NCI-H82 (cell line): ENCODE measurements around the gene FBXL13.

Source experiments
- DNase-seq: peaks from one replicate; lab custom pipeline; 2025; lab: John Stamatoyannopoulos, UW

The FBXL13 gene

DNA sequence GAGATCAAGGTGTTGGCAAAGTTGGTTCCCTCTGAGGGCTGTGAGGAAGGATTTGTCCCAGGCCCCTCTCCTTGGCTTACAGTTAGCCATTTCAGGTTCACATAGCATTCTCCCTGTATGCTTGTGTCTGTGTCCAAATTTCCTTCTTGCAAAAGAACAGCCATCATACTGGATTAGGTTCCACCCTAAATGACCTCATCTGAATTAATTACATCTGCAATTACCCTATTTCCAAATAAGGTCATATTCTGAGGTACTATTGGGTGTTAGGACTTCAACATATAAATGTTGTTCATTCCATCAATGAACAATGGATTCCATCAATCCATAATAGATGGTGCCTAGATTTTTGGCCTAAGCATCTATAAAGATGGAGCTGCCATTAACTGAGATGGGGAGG lies 178.0 kb downstream of the FBXL13 start:
- no peak for DNase-seq

DNA sequence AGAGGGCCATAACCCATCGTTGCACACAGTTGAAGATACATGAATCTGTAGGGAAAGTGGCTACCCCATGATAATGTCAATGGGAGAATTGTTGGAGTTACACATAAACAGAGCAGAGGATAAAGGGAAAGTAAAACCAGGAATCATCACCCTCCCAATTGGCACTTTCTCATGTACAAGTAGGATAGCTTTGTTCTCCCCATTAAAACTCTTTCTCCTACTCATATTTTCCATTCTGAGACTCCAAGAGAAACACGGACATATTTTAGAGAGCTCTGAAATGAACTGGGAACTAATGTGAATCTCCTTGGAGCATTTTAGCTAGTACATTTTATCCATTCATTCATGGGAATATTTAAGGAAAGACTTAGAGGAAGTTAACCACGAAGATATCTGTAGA lies 179.0 kb downstream of the FBXL13 start:
- no peak for DNase-seq

DNA sequence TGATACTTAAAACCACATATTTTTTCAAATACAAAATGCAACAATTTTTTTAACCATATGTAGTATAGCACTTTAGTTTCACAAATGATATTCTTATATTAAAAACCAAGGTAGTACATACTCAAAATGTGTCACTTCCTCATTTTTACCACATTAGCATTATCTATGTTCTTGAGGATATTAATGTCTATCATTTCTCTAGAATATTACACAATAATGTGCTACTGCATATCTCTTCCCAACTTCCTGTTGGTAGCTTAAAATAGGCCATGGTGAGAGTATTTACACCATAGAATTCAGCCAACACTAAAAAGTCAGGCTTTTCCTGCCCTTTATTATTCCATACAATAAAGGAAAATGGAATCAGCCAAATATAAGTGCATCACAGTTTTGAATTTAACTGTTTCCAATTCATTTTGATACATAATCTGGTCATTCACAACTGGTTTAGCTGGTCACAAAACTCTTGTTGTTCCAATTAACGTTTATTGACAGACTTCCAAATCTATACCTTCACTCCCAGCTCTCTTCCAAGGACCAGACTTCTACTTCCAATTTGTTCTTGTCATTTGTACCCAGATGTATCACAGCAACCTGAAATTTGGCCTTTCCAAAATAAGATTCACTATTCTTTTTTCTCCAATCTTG lies 181.8 kb downstream of the FBXL13 start:
- DNase-seq, result no peak

DNA sequence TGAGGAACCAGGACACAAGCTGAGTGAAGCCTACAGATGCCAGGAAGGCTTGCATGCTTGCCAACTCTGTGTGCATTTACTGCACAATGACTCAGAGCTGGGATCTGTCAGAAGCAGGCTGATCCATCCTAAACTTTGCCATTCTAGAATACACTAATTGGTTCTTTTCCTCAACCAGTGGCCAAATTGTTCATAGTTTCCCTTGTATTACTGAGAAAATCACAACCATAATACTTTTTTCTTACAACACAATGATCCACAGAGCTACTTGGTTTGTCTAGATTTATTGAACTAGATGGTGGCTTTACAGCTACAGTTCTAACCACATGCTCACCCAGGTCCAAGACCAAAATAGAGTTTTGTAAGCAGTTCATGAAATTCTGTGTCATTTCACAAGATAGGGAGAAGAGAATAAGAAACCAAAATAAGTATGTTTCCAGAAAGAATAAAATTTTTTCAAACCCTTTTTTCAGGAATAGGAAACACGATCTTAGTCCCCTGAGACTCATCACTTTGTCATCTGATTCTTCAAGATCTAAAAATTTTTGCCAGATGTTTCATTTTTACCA lies 182.8 kb downstream of the FBXL13 start:
- DNase-seq, result no peak

DNA sequence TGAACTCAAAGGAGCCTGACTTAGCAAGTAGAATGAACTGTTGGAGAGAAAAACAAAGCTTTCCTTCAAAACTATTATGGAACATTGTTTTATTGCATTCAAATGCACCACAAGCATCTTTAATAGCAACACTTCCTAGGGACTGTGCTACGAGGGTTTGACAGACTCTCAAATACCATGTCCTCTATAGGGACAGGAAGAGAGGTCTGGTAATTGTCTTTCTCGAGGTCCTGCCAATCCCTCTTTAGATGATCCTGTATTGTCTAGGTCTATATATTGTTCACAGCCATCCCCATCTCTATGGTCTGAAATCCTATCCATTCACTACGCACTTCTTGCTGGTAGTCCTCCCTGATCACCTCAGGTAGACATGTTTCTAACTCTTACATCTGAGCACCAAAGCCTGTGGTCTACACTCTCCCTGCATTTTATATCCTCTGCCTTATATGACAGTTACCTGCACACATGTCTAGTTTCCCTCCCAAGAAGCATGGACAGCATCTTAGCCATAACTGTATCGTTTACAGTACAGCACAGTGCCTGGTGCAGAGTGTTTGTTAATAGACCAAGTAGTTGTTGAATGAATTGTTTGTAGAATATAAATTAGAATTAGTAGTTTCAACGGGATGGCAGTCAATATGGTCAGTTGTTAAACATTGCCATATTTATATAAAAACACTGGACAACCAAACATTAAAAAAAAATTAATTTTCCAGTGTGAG lies 183.5 kb downstream of the FBXL13 start:
- DNase-seq, result no peak

DNA sequence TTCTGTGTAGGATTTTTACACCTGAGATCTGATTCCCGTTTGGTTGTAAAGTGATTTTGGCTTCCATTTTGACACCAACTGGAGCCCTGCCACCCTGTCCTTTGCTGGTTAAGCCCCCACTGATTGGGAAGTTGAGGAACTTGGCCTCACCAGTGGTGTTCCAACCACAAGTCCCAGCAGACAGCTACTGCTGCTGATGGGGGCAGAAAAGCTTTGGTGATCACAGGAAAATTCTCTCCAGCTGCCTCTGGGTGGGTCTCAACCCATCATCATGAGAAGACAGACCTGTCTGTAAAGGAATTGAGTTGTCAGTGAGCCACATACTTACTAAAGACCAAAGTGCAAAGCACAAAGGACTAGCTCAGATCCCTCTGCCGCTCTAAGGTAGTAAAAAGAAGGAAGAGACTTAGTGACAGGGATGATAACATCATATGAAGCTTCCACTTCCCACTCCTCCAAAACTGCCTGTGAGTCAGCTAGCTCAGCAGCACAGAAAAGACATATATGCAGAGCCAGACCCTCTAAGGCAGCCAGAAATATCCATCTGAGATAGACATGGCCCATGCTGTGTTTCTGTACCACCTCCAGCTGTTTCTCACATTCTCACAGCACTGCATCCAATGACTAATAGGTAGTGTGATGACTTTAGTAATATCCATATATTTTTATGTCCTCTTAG lies 184.2 kb downstream of the FBXL13 start:
- no peak for DNase-seq

DNA sequence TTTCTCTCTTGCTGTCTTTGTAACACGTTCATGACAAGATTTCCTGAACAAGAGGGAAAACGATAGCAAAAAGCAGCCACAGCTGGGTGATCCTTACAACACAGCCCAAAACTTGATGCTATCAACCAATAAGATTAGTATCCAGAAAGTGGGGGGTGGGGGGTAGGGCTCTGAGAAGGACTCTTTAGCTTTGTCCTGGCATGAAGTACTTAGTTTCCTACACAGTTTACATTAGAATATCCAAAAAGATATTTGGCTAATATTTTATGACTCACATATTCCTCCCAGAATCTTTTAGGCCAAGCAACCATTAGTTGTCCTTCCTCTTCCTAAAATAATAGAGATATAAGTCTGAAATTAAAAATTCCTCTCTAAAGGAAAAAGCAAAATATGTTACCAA lies 184.7 kb downstream of the FBXL13 start:
- no peak for DNase-seq

DNA sequence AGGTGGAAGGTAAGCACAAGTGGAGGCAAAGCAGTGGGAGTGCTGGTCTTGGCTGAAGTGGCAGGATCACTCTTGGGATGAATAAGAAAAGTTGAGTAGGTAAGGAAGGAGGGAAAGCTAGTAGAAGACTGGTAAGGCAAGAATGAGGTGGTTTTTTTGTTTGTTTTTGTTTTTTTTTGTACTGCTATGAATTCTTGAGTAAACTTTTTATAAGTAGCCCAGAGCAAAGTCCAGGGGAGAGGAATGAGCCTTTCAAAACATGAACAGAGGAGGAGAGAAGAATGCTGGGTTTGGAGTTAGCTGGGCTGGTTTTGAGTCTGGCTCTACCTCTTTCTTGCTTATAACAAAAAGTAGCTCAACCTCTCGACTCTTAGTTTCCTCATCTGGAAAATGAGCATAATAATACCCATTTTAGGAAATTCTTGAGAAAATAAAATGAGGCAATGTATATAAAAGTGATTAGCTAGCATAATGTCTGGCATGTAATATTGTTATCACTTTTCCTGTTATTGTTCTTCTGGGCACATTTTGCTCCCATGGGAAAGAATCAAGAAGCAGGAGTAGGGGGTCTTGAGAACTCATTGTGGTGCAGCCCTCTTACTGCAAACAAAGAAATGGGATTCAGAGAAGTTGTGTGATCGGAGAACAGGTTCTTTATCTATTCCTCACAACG lies 185.9 kb downstream of the FBXL13 start:
- no peak for DNase-seq

DNA sequence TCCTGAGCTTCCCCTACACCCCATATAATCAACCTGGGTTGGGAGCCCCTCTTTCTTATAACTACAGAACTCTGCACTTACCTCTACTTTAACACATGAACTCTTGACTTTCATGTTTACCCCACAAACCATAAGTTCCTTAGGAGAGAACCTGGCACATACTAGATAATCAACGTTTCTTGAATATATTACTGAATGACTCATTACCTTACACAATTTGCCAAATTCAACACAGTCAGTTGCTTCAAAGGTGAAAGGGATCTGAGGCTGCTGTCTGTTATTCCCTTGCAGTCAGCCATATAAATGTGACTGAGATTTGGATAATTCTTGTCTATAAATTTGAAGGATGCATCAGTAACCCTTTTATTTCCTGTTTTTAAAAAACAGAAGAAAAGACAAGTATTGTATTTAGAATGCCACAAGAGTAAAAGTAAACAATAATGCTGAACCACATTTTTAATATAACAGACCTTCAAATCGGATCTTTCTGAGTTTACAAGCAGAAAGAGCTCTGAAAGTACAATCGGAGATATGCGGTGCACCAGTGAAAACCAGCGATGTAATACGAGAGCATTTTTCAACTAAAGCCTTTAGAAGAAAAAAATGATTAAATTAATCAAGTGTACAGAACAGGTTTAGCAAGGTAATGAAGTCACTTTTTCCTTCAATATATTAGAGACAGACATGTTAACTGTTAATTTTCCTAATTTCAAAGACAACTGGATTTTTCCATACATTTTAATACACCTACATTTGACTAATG lies 191.3 kb downstream of the FBXL13 start:
- DNase-seq, result no peak

DNA sequence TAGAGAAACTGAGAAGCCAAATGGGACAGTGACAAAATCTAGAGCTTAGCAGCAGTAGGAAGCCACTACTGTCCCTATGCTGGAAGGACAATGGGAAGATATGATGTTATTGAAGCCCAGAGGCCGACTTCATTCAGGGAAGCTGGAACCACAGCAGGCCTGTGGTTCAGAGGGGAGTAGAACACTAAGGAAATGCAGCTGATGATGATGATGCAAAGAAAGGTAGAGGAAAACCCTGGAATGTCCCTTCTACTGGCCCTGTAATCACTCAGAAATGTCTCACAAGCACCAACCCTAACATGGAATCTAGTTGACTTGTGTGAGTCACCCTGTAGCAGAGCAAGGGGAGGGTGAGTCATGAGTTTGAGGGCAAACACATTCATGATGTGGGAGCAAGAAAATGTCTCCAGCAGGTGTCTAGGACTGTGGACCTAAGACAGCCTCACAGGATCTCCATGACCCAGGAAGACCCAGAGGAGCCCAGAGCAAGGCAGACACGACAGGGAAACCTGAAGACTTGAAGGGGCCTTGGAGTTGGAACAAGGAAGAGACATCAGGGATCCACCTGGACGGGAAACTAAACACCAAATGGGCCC lies 198.8 kb downstream of the FBXL13 start:
- DNase-seq, result no peak

DNA sequence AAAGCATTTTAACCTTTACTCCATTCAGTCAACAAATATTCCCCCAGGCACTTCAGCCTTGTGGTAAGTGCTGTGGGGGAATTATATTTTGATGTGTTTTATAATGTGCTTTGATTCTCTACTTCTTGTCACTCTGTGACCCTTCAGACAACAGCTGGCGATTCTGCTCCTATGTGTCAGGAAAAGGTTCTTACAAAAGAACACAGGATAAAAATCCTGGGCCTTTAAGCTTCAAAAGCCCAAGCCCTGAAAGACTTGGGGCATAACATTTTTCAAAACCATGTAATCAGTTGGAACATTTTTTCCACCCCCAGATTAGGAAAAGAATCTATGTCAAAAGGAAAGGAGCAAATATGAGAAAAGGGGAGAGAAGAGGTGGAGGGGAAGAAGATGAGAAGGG lies 199.6 kb downstream of the FBXL13 start:
- DNase-seq, result no peak

DNA sequence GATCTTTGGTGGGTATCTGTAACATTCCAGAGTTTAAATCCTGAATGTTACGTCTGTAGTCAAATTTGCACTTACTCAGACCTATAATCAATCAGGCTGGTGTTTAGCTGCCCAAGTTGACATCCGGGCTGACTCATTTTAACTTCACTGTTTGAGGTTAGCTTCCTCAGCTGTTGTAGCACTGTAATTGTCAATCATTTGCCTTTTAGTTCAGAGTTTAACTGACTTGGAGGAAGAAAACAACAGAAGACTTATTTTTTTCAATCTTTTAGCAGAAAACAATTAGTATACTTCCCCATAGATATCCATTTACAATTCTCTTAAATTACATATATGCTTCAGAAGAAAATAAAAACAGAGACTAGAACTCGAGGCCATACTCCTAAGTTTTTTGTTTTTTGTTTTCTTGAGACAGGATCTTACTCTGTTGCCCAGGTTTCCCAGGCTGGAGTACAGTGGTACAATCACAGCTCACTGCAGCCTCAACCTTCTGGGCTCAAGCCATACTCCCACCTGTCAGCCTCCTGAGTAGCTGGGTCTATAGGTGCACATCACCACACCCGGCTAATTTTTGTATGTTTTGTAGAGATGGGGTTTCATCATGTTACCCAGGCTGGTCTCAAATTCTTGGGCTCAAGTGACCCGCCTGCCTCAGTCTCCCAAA lies 200.3 kb downstream of the FBXL13 start:
- DNase-seq, result no peak

DNA sequence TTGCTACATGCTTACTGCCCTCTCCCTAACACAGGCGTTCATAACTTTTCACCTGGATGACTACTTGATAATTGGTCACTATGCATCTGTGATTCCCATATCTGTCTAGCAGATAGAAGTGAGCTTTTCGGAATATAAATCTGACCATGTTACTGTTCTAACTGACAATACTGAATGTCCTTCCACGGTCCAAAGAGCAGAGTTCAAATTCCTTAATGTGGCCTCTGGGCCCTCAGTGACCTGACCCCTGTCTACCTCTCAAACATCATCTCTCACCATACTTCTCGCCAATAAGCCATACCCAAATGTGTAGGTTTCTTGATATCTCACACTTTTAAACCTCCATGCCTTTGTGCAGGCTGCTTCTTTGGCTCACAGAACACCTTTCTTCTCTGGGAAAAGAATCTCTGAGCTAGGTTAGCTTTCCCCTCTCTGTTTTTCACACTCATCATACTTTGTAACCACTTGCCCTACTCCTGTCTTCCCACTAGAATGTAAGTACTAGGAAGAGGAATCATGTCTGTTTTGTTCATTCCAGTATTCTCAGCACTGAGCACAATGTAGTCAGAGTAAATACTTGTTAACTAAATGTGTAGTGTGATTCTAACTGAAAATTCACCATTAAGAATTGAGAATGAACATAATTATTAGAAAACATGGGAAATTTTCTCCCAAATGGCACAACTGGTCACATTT lies 201.0 kb downstream of the FBXL13 start:
- DNase-seq, result no peak

DNA sequence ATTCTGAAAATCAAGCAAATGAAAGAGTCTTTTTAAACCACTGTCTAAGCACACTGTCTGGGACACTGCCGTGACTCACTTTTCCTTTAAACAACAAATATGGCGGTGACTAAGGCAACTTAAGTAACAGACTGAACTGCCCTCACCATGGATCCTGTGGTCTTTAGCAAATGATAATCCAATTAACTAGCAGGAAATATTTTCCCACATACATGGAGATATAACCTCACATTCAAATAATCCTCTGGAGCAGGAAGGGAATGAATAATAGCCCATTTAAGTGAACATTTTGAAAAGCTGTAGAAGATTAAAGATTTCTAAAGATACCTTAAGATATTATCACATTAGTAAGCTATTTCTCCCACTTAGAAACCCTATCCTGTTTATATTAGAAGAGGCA lies 202.1 kb downstream of the FBXL13 start:
- peak; percentile 4 for DNase-seq

DNA sequence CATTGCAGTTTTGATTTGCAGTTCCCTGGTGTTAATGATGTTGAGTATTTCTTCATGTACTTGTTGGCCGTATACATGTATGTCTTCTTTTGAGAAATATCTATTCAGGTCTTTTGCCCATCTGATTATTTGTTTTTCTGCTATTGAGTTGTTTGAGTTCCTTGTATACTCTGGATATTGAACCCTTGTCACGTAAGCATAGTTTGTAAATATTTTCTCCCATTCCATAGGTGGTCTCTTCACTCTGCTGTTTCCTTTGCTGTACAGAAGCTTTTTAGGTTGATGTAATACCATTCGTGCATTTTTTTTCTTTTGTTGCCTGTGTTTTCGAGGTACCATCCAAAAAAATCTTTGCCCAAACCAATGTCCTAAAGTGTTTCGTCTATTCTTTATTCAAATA lies 205.4 kb downstream of the FBXL13 start:
- no peak for DNase-seq

DNA sequence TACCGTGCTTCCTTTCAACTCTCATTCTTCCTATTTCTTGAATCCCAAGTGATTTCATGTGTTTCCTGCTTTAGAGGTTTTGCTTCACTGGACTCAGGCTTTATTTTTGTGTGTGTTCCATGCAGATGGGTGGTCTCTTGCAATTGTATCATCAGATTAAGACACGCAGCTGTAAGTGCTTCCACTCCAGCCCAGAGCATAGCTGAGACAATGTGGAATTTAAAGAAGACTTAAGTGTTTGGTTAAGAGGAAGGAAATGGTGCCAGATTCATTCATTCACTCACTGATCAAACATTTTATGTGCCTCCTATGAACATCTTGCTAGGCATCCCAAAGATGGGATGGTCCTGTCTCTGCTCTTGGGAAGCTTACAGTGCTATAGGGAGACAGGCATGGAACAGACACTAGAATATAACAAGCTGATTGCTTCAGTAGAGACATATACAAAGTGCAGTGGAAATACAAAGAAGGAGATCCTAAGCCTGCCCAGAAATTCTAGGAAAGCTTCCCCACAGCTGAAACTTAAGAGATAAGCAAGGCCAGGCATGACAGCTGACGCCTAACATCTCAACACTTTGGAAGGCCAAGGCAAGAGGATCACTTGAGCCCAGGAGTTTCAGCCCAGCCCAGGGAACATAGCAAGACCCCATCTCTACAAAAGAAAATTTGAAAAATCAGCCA lies 207.9 kb downstream of the FBXL13 start:
- no peak for DNase-seq

DNA sequence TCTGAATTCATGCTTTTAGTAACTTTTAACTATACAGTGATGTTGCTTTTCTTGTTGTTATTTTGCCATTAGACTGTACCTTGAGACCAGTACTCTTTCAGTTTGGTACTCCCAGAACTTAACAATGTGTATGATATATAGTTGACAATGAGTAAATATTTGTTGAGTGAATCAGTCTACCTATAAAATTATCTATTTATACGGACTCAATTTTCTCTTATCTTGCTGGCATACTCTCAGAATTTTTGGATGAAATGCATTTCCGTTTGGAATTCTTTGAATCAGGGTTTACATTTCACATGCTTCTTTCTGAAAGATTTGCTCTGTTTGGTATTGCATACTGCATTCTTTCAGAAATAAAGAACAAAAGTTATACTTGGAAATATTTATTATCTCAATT lies 209.6 kb downstream of the FBXL13 start:
- DNase-seq, result no peak

DNA sequence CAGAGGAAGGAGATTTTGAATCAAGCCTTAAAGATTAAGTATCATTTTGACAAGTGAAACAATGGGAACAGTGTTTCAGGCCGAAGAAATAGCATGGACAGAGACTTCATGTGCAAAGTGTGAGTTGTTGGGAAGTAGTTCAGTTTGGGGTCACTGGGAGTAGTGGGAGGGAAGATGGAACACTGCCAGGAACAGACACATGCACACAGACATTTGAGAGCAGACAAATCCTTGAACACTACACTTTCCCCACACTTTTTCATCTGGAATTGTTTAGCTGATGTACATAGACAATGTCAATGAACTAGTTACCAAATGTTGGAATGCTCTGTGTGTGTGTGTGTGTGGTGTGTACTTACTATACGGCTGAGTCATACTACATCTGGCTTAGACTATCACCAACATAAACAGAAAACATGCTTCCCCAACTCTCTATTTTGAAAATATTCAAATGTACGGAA lies 214.2 kb downstream of the FBXL13 start:
- no peak for DNase-seq

DNA sequence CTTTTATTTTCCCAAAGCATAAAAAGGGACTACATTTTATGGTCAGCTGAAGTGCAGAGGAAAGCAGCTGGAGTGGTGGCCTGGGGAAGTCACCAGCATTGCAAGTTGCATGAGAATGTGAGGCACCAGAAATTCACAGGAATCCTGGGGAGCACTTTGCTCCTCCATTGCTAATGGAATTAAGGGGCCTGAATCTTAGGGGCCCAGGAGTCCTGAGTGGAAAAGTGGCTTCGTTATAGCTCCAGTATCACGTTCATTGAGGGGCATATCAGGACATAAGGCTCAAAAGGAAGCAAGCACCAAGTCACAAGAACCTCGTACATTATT lies 214.8 kb downstream of the FBXL13 start:
- no peak for DNase-seq
